ENCODE measurements around the gene LPGAT1. TPM values are rescaled to one million over a fixed set of nuclear protein-coding genes. Genes with fewer than 3 reads are reported as not detected.

Gene LPGAT1
- total RNA-seq, 1 experiment from 2014 or later: 50.6 TPM

DNA sequence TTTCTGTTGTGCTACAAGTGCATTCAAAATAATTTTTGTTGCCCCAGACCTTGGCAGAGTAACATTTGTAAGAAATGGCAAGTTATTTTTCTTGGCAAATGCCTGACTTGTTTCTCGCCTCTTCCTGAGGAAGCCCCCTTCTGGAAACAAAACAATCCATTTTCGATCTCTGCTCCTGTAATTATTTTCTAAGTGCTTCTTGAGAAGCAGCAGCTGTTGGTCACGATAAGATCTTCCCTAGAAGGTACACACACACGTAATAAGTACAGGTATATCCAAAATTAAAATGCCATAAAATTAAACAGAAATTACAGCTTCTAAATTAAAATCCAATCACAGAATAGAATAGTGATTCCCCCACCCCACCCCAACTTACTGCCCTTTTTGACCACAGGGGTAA, 47.3 kb downstream of the LPGAT1 start:
- Histone ChIP-seq H3K79me2 (ENCODE audit: insufficient read depth, low read length) (no peaks in the 10 kb centered on the region), H2AFZ (ENCODE audit: low read depth, low read length, poor library complexity, severe bottlenecking) (no peak overlapping the region), H3K9me3 (ENCODE audit: control insufficient read depth in 1 of 2, insufficient read depth in 1 of 2, low read depth in 1 of 2, low read length in 2 of 2) (no peaks in the 10 kb centered on the region), H4K20me1 (ENCODE audit: insufficient read depth) (no peaks in the 10 kb centered on the region), H3K9me2 (ENCODE audit: insufficient read depth) (no peaks in the 10 kb centered on the region), H3K27ac (ENCODE audit: low read depth, low read length) (no peak overlapping the region), H3K36me3 (ENCODE audit: control insufficient read depth in 1 of 2, insufficient read depth in 2 of 2, low read length in 2 of 2) (no peaks in the 10 kb centered on the region), H3K9ac (ENCODE audit: low read length) (no peak overlapping the region), H3K4me1 (ENCODE audit: control insufficient read depth in 1 of 2, insufficient read depth in 2 of 2, low read length in 2 of 2) (no peaks in the 10 kb centered on the region; a peak in 1 of 4 replicates), H3K27me3 (ENCODE audit: insufficient read depth, low read length) (no peaks in the 10 kb centered on the region), H3K4me3 (replicated peaks in 1 of 2; ENCODE audit: low read depth in 1 of 2, low read length in 2 of 2) (no peak overlapping the region), H3K4me2 (ENCODE audit: low read length) (no peak overlapping the region)
- ChIA-PET POLR2A (no interaction called here), RAD21 (ENCODE audit: low non-redundant PET in 1 of 2, low total read pairs in 2 of 2, uncharacterized antibody in 2 of 2, unreplicated experiment in 2 of 2) (no interaction called here), CTCF (interaction anchor here (1.1 kb wide), 1 partner anchor 252 kb away, joined by 3 read pairs; the partner anchor contains the start of genes DTL and INTS7)
- no peak for TF ChIP-seq POLR2AphosphoS5 (IDR thresholded peaks at IDR 0.05; ENCODE audit: low read depth, low read length)
- TF ChIP-seq CTCF (IDR thresholded peaks at IDR 0.05 in 2 of 3, conservative IDR thresholded peaks at IDR 0.05 in 1 of 3; ENCODE audit: borderline replicate concordance in 1 of 3, insufficient read depth in 1 of 3, low read depth in 2 of 3, low read length in 2 of 3): no peak
- no peak for TF ChIP-seq SRF (IDR thresholded peaks at IDR 0.05; ENCODE audit: low read depth)
- no peak for TF ChIP-seq MAX (IDR thresholded peaks at IDR 0.05)
- TF ChIP-seq SP1 (IDR thresholded peaks at IDR 0.05; ENCODE audit: low read depth): no peak
- TF ChIP-seq ZFX (IDR thresholded peaks at IDR 0.05): no peak
- TF ChIP-seq, protein P1, sequence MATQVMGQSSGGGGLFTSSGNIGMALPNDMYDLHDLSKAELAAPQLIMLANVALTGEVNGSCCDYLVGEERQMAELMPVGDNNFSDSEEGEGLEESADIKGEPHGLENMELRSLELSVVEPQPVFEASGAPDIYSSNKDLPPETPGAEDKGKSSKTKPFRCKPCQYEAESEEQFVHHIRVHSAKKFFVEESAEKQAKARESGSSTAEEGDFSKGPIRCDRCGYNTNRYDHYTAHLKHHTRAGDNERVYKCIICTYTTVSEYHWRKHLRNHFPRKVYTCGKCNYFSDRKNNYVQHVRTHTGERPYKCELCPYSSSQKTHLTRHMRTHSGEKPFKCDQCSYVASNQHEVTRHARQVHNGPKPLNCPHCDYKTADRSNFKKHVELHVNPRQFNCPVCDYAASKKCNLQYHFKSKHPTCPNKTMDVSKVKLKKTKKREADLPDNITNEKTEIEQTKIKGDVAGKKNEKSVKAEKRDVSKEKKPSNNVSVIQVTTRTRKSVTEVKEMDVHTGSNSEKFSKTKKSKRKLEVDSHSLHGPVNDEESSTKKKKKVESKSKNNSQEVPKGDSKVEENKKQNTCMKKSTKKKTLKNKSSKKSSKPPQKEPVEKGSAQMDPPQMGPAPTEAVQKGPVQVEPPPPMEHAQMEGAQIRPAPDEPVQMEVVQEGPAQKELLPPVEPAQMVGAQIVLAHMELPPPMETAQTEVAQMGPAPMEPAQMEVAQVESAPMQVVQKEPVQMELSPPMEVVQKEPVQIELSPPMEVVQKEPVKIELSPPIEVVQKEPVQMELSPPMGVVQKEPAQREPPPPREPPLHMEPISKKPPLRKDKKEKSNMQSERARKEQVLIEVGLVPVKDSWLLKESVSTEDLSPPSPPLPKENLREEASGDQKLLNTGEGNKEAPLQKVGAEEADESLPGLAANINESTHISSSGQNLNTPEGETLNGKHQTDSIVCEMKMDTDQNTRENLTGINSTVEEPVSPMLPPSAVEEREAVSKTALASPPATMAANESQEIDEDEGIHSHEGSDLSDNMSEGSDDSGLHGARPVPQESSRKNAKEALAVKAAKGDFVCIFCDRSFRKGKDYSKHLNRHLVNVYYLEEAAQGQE (IDR thresholded peaks at IDR 0.05; ENCODE audit: low read depth): no peak
- no peak for TF ChIP-seq EGR1 (IDR thresholded peaks at IDR 0.05; ENCODE audit: low read depth)
- TF ChIP-seq ZNF274 (IDR thresholded peaks at IDR 0.05; ENCODE audit: low read depth, low read length): no peak
- ATAC-seq (no peak), DNase-seq (ENCODE audit: low read depth, low spot score) (no peak)
- intact Hi-C loops (cut with micrococcal nuclease): no loop called here
- BruUV-seq (replicated peaks): no TSS peak

All from HCT116 (cell line).